OCI-LY7 (cell line): ENCODE measurements around the gene COG7.

ENCODE experiments used
- EZH2phosphoT487 ChIP-seq: fragments of 200-600 bp; sonication (generic); IDR thresholded peaks from 2 replicates; pipeline ENCODE4 v1.6.1; 2018; ENCODE audit warnings: low read depth, borderline replicate concordance, mild to moderate bottlenecking, mixed run types, antibody characterized with exemption, low read length, moderate library complexity, mixed read lengths
- TF ChIP-seq, protein P1 (sequence below): fragments of 200-600 bp; sonication (generic); conservative IDR thresholded peaks from 2 replicates; pipeline ENCODE4 v1.5.1; 2014; ENCODE audit warnings: mild to moderate bottlenecking, antibody characterized with exemption, low read length, moderate library complexity, mixed read lengths

DNA sequence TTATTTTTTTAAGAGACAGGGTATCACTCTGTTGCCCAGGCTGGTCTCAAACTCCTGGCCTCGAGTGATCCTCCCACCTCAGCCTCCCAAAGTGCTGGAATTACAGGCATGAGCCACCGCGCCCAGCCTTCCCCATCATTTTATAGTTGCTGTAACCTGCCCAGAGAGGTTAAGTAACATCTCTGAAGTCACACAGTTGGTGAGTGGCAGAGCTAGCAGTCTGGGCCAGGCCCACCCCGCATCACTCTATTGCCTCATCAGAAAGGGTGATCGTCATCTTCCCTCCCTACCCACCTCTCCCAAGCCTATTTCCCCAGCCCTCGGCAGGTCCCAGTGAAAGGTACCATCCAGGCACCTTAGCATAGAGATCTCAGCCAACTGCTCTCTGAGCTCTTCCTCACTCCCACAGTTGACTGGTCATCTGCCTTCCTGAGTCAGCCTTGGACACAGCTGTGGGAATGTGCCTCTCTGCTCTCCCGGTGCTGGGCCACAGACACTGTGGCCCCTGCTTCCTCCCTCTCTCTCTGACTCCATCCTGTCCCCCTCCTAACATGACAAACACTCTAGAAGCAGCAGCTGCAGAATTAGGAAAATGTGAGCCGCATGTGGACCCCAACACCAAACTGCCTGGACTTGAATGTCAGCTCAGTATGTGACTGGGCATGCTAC lies 93.8 kb downstream of the COG7 start:
- TF ChIP-seq, protein P1, sequence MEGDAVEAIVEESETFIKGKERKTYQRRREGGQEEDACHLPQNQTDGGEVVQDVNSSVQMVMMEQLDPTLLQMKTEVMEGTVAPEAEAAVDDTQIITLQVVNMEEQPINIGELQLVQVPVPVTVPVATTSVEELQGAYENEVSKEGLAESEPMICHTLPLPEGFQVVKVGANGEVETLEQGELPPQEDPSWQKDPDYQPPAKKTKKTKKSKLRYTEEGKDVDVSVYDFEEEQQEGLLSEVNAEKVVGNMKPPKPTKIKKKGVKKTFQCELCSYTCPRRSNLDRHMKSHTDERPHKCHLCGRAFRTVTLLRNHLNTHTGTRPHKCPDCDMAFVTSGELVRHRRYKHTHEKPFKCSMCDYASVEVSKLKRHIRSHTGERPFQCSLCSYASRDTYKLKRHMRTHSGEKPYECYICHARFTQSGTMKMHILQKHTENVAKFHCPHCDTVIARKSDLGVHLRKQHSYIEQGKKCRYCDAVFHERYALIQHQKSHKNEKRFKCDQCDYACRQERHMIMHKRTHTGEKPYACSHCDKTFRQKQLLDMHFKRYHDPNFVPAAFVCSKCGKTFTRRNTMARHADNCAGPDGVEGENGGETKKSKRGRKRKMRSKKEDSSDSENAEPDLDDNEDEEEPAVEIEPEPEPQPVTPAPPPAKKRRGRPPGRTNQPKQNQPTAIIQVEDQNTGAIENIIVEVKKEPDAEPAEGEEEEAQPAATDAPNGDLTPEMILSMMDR = no peak
- no peak for TF ChIP-seq EZH2phosphoT487
